ENCODE results near the gene FOXQ1. TPM values are rescaled to one million over a fixed set of nuclear protein-coding genes. Genes with fewer than 3 reads are reported as not detected.

FOXQ1 gene
- total RNA-seq, 1 donor from 2014 or later, result not detected

DNA sequence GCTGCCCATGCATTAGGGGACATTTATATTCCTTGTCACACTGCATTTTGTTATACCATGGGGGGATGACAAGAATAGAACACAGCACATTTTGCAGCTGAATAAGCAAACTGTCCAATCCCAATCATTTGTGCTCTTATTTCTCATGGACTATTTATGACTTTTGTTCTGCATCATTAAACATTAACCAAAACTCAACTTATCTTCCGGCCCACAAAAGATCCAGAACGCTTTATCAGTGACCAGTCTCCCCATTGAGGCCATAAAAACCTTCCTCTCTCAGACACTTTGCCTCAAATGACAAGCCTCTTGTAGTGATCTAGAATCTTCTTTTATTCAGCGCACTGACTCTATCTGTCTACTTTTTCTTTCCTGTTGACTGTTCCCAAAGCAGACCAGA, 28.4 kb upstream of the FOXQ1 start:
- TF ChIP-seq EZH2phosphoT487 (IDR thresholded peaks at IDR 0.05), result no peak
- TF ChIP-seq, protein P1, sequence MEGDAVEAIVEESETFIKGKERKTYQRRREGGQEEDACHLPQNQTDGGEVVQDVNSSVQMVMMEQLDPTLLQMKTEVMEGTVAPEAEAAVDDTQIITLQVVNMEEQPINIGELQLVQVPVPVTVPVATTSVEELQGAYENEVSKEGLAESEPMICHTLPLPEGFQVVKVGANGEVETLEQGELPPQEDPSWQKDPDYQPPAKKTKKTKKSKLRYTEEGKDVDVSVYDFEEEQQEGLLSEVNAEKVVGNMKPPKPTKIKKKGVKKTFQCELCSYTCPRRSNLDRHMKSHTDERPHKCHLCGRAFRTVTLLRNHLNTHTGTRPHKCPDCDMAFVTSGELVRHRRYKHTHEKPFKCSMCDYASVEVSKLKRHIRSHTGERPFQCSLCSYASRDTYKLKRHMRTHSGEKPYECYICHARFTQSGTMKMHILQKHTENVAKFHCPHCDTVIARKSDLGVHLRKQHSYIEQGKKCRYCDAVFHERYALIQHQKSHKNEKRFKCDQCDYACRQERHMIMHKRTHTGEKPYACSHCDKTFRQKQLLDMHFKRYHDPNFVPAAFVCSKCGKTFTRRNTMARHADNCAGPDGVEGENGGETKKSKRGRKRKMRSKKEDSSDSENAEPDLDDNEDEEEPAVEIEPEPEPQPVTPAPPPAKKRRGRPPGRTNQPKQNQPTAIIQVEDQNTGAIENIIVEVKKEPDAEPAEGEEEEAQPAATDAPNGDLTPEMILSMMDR (IDR thresholded peaks at IDR 0.05), result no peak
- TF ChIP-seq EZH2 (IDR thresholded peaks at IDR 0.05), result no peak

GRCh38 chr6:1285556-1285955, 26.3 kb upstream of the FOXQ1 start:
- DNase-seq (ENCODE audit: low spot score), result no peak
- Histone ChIP-seq H3K9ac (no peak overlapping the region), H3K4me3 (no peak overlapping the region), H3K27me3 (no peaks in the 10 kb centered on the region), H3K4me2 (no peak overlapping the region), H3K79me2 (ENCODE audit: low read depth) (no peaks in the 10 kb centered on the region), H3K27ac (no peak overlapping the region), H2AFZ (replicated peaks) (no peak overlapping the region), H3K36me3 (no peaks in the 10 kb centered on the region), H4K20me1 (ENCODE audit: low read depth) (no peaks in the 10 kb centered on the region), H3K9me3 (ENCODE audit: low read depth) (no peaks in the 10 kb centered on the region), H3K4me1 (no peaks in the 10 kb centered on the region), H3F3A (ENCODE audit: low read depth) (no peaks in the 10 kb centered on the region)
- H3K4me3 Mint-ChIP-seq, result no peak overlapping the region
- no peak overlapping the region for H3K27ac Mint-ChIP-seq
- peaks cover 4% of the 10 kb centered on the region for H3K4me1 Mint-ChIP-seq
- peaks cover 11% of the 10 kb centered on the region for H3K27me3 Mint-ChIP-seq (ENCODE audit: insufficient read depth, low read depth)
- H3K36me3 Mint-ChIP-seq, result no peaks in the 10 kb centered on the region
- TF ChIP-seq EZH2 (IDR thresholded peaks at IDR 0.05), result no peak
- TF ChIP-seq, protein P1 (IDR thresholded peaks at IDR 0.05), result no peak
- TF ChIP-seq EZH2phosphoT487 (IDR thresholded peaks at IDR 0.05), result no peak
- H3K9me3 Mint-ChIP-seq, result no peaks in the 10 kb centered on the region

More for the DNA sequence above, 28.4 kb upstream of the FOXQ1 start:
- H2AFZ ChIP-seq (replicated peaks), result no peak overlapping the region
- Mint-ChIP-seq H3K4me3 (no peak overlapping the region), H3K4me1 (peaks cover 9% of the 10 kb centered on the region), H3K27ac (no peak overlapping the region), H3K27me3 (ENCODE audit: insufficient read depth, low read depth) (peaks cover 14% of the 10 kb centered on the region), H3K36me3 (no peaks in the 10 kb centered on the region), H3K9me3 (no peaks in the 10 kb centered on the region)
- no peak overlapping the region for H3K4me2 ChIP-seq
- no peaks in the 10 kb centered on the region for H3K4me1 ChIP-seq
- H3K27ac ChIP-seq, result no peak overlapping the region
- no peak for DNase-seq (ENCODE audit: low spot score)
- H3K4me3 ChIP-seq, result no peak overlapping the region
- no peaks in the 10 kb centered on the region for H3K9me3 ChIP-seq (ENCODE audit: low read depth)
- H3F3A ChIP-seq (ENCODE audit: low read depth), result no peaks in the 10 kb centered on the region
- H3K27me3 ChIP-seq, result no peaks in the 10 kb centered on the region
- H3K36me3 ChIP-seq, result no peaks in the 10 kb centered on the region
- no peaks in the 10 kb centered on the region for H3K79me2 ChIP-seq (ENCODE audit: low read depth)
- H3K9ac ChIP-seq, result no peak overlapping the region
- H4K20me1 ChIP-seq (ENCODE audit: low read depth), result no peaks in the 10 kb centered on the region

- no peak overlapping the region for H3K27ac Mint-ChIP-seq
- H4K20me1 ChIP-seq (ENCODE audit: low read depth), result no peaks in the 10 kb centered on the region
- no peak for DNase-seq (ENCODE audit: low spot score)
- no peak overlapping the region for H3K27ac ChIP-seq
- H3K4me1 Mint-ChIP-seq, result peaks cover 3% of the 10 kb centered on the region
- TF ChIP-seq, protein P1 (IDR thresholded peaks at IDR 0.05), result no peak
- no peak for TF ChIP-seq EZH2phosphoT487 (IDR thresholded peaks at IDR 0.05)
- TF ChIP-seq EZH2 (IDR thresholded peaks at IDR 0.05), result no peak
- H3K36me3 Mint-ChIP-seq, result no peaks in the 10 kb centered on the region
- no peak overlapping the region for H3K4me2 ChIP-seq
- H3K4me3 Mint-ChIP-seq, result no peak overlapping the region
- H3K27me3 ChIP-seq, result no peaks in the 10 kb centered on the region
- no peaks in the 10 kb centered on the region for H3K79me2 ChIP-seq (ENCODE audit: low read depth)
- peaks cover 11% of the 10 kb centered on the region for H3K27me3 Mint-ChIP-seq (ENCODE audit: insufficient read depth, low read depth)
- H3K4me3 ChIP-seq, result no peak overlapping the region
- H3K36me3 ChIP-seq, result no peaks in the 10 kb centered on the region
- H3K4me1 ChIP-seq, result no peaks in the 10 kb centered on the region
- no peak overlapping the region for H2AFZ ChIP-seq (replicated peaks)
- no peaks in the 10 kb centered on the region for H3K9me3 Mint-ChIP-seq
- H3F3A ChIP-seq (ENCODE audit: low read depth), result no peaks in the 10 kb centered on the region
- H3K9me3 ChIP-seq (ENCODE audit: low read depth), result no peaks in the 10 kb centered on the region
- no peak overlapping the region for H3K9ac ChIP-seq
Measured at GRCh38 chr6:1285956-1286355, 25.9 kb upstream of the FOXQ1 start.
